ENCODE data around the gene NKAIN2.
"Not testable (repeated sequence)": the region's sequence is repeated elsewhere in the genome, so short reads cannot be mapped to it uniquely, and the experiment has no call there.

Gene NKAIN2

GRCh38 chr6:124512431-124512830, 708.8 kb downstream of the NKAIN2 start:
- no peak for DNase-seq (ENCODE audit: low spot score)

DNA sequence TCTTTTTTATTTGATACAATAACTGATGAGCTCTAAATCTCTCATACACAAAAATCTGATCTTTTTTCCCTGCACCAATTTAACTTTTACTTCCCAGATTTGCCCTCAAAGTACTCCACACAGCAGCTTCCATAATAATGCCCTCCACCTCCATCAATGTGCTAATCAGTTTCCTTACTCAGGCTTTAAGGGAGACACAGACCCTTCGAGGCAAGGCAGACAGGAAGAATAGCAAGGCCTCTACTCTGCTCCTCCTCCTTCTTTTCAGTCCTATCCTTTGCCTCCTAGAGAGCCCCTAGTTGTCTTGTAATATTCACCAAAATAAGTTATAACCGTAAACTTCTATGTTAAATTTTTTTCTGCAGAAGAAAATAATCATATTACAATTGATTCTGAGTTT, 713.7 kb downstream of the NKAIN2 start:
- DNase-seq (ENCODE audit: low spot score) = no peak

GRCh38 chr6:124520514-124520913, 716.8 kb downstream of the NKAIN2 start:
- DNase-seq (ENCODE audit: low spot score) = no peak

- DNase-seq (ENCODE audit: low spot score) = no peak
Measured at GRCh38 chr6:124522335-124522734, 718.7 kb downstream of the NKAIN2 start.

GRCh38 chr6:124524491-124525200, 721.0 kb downstream of the NKAIN2 start:
- DNase-seq (ENCODE audit: low spot score) = no peak

DNA sequence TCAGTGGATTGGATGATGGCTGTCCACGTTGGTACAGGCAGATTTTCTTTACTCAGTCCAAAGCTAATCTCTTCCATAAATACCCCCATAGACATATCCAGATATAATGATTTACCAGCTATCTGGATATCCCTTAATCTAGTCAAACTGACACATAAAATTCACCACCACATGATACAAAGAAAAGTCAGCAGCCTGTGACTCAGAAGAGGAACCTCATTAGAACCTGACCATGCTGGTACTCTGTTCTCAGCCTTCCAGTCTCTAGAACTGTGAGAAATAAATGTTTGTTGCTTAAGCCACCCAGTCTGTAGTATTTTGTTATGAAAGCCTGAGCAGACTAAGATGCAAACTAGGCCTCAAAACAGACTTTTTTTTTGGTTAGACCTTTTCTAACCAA, 727.3 kb downstream of the NKAIN2 start:
- no peak for DNase-seq (ENCODE audit: low spot score)

- no peak for DNase-seq (ENCODE audit: low spot score)
Measured at GRCh38 chr6:124535299-124535698, 731.6 kb downstream of the NKAIN2 start.

- no peak for DNase-seq (ENCODE audit: low spot score)
Measured at GRCh38 chr6:124535746-124536145, 732.1 kb downstream of the NKAIN2 start.

DNA sequence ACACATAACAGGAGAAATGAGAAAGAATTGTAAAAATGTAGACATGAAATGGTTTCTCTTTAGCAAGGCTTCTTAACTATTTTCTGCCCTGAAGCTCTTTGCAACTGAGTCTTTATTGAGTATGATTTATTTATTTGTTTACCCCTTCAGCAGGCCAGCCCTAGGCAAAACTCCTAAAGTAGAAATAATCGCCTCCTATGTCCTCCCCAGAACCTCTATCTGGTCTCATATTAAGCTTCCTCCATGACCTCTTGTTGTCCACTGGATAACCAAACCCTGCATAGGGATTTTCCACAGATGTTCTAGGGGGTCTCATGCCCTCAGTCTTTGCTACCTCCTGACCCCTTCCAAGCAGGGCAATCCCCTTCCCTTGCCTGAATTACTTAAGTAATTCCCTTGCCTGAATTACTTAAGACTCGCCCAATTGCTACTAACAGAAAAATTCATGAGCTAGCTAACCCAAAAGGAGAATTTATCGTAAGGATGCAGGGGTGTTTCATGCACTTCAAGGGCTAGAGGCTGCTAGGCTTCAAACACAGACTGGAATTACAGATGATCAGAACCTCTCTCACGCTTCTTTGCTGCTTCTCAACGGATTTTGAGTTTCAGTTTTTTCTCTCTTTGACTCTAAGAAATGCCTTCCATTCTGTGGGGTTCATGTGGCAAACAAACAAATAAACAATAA, 732.6 kb downstream of the NKAIN2 start:
- DNase-seq (ENCODE audit: low spot score) = no peak

GRCh38 chr6:124536842-124537191, 733.2 kb downstream of the NKAIN2 start:
- no peak for DNase-seq (ENCODE audit: low spot score)

GRCh38 chr6:124539096-124539495, 735.4 kb downstream of the NKAIN2 start:
- DNase-seq (ENCODE audit: low spot score) = no peak

DNA sequence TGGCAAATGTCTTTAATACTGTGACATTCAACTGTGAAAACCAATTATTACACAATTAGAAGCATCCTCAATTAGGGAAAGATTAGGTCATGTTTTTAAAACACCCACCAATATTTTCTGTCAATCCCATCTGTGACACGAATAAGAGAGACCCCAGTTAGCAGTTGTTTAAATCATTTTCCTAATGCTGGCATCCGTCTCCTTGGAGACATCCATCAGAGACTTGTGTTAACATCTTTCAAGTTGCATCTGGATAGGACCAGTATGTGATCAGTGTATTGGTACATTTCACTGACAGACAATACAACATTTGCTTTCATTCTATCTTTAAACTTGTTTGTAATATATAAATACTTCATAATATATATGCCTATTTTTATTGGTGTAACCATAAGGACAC, 737.9 kb downstream of the NKAIN2 start:
- no peak for DNase-seq (ENCODE audit: low spot score)

DNA sequence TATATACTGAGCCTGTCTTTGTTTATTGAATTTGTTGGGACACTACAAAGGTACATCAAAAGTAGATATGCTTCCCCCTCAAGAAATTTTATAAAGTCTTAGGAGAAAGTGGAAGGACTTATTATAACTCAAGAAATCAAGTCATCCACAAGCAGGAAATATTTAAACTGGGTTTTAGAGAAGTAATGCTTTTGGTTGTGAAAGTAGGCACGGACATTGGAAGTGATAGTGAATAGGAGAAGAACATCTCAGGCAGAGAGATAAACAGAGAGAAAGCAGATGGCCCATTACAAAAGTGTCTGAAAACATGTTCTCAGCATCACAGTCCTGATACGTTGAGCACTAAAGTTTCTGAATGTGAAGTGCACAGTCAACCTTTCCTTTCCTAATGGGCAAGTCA, 742.9 kb downstream of the NKAIN2 start:
- DNase-seq (ENCODE audit: low spot score) = no peak

DNA sequence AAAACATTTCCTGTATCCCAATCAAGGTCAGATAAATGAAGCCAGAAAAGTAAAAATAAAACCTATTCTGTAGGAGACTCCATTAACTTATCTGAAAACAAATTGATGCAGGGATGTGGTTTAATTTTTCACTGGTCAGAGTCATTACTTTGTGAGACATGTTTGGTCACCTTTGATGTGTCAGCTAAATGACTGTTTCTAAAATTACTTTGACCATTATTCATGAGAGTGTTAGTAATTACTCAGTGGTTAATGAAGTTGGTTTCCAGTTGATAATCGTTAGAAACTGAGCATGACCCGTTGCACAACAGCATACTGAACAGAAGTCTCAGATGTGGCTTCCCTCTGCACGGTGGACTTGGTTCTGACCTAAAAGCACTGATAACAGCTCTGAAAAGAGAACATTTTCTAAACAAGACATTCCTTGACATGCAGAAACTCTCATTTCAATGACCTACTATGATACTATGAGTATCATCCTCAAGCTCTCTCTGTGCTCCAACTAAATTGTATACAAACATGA, 748.1 kb downstream of the NKAIN2 start:
- no peak for DNase-seq (ENCODE audit: low spot score)

DNA sequence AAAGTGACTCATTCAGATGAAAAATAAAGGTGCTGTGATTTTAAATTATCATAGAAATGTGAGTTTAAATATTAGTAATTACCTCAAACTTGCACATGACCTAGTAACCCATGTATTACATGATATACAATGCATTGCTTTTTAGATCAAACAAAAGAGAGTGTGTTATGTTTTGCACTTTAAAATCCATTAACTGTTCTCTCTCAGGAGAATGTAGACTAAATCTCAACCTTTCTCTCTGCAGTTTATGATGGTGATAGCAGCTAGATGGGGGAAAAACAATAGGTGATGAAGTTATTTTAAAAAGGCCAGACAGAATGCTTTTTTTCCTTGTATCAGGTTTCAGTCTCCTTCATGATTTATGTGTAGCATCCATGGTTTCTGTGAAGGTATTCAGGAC, 754.2 kb downstream of the NKAIN2 start:
- no peak for DNase-seq (ENCODE audit: low spot score)

- DNase-seq (ENCODE audit: low spot score) = not testable (repeated sequence)
Measured at GRCh38 chr6:124560078-124560477, 756.4 kb downstream of the NKAIN2 start.

GRCh38 chr6:124560873-124561567, 757.4 kb downstream of the NKAIN2 start:
- DNase-seq (ENCODE audit: low spot score) = no peak

GRCh38 chr6:124561635-124562130, 758.0 kb downstream of the NKAIN2 start:
- DNase-seq (ENCODE audit: low spot score) = no peak

- not testable (repeated sequence) for DNase-seq (ENCODE audit: low spot score)
Measured at GRCh38 chr6:124564125-124564524, 760.5 kb downstream of the NKAIN2 start.

- no peak for DNase-seq (ENCODE audit: low spot score)
Measured at GRCh38 chr6:124567401-124567800, 763.7 kb downstream of the NKAIN2 start.

GRCh38 chr6:124573953-124574352, 770.3 kb downstream of the NKAIN2 start:
- DNase-seq (ENCODE audit: low spot score) = no peak

DNA sequence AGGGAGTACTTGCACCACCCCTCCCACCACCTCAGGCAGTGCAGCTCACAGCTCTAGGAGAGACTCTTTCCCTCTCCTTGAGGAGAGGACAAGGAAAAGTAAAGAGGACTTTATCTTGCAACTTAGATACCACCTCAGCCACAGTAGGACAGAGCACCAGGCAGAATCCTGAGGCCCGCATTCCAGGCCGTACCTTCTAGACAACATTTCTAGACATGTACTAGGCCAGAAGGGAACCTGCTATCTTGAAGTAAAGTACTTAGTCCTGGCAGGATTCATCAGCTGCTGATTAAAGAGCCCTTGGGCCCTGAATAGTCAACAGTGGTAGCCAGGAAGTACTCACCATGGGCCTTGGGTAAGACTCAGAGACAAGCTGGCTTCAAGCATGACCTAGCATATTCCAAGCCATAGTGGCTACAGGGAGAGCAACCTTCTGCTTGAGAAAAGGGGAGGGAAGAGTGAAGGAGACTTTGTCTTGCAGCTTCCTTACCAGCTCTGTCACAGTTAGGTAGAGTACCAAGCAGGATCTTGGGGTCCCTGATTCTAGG, 774.1 kb downstream of the NKAIN2 start:
- no peak for DNase-seq (ENCODE audit: low spot score)

DNA sequence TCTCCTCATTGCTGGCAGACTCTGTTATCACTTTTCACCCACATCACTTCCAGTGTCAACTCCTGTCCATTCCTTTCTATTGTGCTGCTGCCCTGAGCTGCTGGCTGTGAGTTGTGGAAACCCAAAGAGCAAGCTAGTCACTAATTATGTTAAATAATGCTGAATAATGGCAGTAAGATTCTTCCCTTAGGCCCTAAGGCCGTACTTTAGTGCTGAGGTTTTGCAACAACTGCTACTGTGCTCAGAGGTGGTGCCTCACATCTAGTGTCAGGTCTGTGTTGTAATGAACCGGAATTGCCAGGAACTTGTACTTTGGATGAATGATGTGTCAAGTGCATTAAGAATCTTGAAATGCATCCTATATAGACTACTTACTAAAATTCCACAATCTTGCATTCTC, 786.3 kb downstream of the NKAIN2 start:
- no peak for DNase-seq (ENCODE audit: low spot score)
